Omental fat pad (tissue), 4 donors: Measurements from ENCODE around the gene SDC3. TPM values are rescaled to one million over a fixed set of nuclear protein-coding genes. Genes with fewer than 3 reads are reported as not detected.

Experiments used
- ATAC-seq: fragments of 150-250 bp; one replicate; pipeline ENCODE4 v1.9.1; 2016; ENCODE audit warnings: mild to moderate bottlenecking, moderate library complexity; ENCODE audit not compliant: low FRiP score
- DNase-seq: peaks from one replicate; pipeline ENCODE4 v3.0.0-alpha.2; 2019; ENCODE audit warnings: low spot score
- total RNA-seq, 4 donors: library from RNA; depleted of rRNA; stranded (reverse); fragments of >200 nt; gene quantifications; one replicate each; pipeline ENCODE4 v1.1.0, GENCODE V29; 2016
- TF ChIP-seq, protein P1 (sequence below), 3 donors: fragments of 450-650 bp; IDR thresholded peaks; one replicate each; pipeline ENCODE4 v1.5.1; 2016 to 2017; ENCODE audit warnings: antibody characterized with exemption in 3 of 3, mild to moderate bottlenecking in 3 of 3, moderate library complexity in 2 of 3

Gene SDC3
- total RNA-seq, 4 donors from 2014 or later, result 27.3 to 38.1 (median 30.8) TPM

DNA sequence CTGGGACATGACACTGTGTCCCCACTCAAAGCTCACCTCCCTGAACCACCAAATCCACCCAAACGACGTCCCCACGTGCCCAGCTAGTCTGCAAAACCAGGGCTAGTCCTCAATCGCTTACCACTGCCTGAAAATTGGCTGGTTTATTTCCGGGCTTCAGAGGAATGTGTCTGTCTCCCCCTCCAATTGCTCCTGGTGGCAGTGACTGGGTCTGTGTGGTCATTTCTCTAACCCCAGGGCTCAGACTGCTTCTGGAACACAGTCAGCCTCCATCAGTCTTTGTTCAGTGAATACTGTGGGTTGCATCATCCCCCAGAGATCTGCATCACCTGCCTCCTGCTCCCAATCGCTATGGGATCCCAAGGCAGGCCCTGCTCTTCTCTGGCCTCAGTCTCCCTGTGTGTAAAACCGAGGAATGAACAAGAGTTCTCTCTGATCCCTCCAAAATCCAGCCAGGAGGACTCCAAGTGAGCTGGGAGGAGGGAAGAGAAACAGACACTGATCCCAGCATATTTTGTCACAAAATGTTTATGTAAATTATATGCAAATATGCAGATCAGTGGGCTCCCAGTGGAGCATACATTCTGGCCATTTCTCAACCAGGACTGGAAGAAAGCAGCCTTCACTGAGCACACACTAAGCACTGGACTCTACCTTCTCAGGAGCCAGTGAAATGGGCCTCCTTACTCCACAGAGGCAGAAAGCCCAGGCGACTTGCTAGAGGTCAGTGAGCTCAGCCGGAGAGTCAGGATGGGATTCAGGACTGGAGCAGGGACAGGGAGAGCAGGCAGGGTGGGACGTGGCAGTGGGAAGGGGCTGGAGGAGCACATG, 20.9 kb downstream of the SDC3 start:
- TF ChIP-seq, protein P1, sequence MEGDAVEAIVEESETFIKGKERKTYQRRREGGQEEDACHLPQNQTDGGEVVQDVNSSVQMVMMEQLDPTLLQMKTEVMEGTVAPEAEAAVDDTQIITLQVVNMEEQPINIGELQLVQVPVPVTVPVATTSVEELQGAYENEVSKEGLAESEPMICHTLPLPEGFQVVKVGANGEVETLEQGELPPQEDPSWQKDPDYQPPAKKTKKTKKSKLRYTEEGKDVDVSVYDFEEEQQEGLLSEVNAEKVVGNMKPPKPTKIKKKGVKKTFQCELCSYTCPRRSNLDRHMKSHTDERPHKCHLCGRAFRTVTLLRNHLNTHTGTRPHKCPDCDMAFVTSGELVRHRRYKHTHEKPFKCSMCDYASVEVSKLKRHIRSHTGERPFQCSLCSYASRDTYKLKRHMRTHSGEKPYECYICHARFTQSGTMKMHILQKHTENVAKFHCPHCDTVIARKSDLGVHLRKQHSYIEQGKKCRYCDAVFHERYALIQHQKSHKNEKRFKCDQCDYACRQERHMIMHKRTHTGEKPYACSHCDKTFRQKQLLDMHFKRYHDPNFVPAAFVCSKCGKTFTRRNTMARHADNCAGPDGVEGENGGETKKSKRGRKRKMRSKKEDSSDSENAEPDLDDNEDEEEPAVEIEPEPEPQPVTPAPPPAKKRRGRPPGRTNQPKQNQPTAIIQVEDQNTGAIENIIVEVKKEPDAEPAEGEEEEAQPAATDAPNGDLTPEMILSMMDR (IDR thresholded peaks at IDR 0.05), result no peak
- ATAC-seq (no peak), DNase-seq (no peak)

DNA sequence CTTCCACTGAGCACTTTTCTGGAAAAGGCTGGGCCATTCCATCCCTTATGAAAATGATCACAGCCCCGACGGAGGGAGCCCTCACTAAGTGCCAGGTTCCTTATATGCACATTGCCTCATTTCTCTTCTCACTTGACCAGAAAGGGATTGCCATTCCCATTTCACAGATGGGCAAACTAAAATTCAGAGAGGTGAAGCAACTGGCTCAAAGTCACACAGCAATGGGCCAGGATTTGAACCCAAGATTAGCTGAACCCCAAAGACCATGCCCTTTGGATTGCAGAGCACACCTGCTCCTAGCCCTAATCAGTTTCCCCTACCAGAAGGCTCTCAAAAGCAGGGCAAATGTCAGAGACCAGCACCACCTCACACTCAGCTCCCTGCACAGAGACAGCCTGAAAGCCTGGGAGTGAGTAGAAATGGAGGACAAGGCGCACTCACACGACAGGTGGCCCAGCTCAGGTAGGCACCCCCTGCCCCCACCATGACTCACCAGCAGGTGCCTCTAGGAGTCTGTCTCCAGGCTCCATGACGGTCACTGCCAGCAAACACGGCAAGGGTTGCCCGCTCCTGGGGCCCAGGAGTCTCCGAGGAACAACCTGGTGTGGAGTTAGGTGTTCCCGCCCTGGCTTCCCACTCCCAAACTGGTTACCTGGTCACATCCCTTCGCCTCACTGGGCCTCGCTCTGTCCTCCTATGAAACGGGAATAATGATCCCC, 21.7 kb downstream of the SDC3 start:
- TF ChIP-seq, protein P1 (IDR thresholded peaks at IDR 0.05), result no peak
- DNase-seq (no peak), ATAC-seq (no peak)

DNA sequence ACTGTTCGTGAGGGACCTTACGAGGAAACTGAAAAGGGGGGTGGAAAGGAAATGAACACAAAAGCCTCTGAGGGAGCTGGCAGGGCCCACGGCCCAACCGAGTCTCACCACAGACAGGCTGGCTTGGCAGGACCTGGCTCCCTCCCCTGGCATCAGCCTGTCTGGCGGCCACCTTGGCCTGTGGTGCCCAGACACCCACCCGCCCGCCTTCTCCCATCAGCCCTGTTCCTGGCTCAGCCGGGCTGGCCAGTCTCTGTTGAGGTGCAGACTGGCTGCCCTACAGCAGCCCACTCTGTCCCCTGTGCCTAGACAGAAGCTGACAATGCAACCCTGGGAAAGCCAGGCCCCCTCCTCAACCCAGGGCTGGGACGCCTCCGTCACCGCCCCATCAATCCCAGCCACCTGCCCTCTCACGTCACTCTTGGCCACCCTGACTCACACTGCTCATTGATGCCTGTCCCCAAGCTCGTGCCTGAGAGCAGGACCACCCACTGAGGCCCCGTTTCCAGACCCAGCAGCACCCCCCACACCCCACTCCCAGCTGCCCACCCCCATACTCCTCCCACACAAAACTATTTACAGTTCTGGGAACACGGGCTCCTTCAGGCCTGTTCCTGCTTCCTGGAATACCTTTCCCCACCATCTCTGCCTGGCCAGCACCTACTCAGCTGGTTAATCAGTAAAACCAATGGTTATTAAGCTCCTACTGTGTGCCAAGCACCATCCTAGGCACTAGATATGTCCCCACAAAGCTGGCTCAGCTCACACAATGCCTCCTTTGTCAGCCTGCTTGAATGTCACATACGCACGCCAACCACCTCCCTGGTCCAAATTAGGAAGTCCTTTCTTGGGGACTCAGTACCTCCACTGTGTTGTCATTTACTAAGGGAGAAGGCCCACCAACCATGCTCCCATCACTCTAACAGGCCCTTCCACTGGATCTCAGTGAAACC, 22.7 kb downstream of the SDC3 start:
- ATAC-seq (no peak), DNase-seq (no peak)
- TF ChIP-seq, protein P1 (IDR thresholded peaks at IDR 0.05), result no peak

DNA sequence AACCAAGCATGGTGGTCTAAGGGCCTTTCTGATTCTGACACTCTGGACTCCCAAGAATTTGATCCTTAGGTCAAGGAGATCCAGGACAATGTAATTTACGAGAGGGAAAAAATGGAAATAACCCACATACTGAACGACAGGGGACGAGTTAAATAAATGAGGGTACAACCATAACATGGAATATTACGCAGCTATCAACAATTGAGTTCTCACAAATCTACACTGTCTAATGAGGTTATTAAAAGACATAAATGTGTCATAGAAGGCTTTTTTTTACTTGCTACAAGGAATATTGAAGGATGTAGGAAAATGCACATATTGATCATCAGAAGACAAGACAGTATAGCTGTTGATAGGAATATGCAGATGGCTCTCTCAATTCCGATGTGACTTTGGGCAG, 23.8 kb downstream of the SDC3 start:
- no peak for DNase-seq
- TF ChIP-seq, protein P1 (IDR thresholded peaks at IDR 0.05), result no peak
- ATAC-seq, result no peak

DNA sequence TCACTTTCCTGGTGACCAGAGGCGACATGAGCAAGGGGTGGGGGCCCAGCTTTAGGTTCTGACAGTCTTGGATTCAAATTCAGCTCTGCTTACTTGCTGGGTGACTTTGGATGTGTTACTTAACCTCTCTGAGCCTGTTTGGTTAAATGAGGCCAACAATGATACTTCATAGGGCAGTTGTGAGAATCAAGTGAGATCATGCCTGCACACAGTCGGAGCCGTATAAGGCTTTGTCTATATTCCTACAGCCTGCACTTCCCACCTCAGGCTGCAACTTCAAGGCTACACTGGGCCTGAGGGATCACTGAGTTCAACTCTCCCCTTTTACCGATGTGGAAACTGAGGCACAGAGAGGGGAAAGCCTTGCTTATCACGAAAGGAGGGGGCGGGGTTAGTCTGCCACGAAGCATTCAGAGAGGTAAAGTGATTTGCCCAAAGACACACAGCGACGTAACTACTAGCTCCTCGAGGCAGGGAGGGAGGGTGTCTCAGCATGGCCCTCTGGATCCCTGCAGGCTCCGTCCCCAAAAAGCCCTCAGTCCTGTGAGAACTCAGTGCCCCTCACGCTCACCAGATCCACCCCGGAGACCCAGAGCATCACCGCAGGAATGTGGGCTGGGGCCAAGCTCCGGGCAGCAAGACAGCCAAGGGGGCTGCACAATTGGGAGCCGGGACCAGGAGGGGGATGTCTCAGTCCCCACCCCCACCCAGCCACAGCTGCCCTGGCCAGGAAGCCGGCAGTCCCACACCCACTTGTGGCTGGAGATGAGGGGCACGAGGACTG, 25.0 kb downstream of the SDC3 start:
- TF ChIP-seq, protein P1 (IDR thresholded peaks at IDR 0.05), result no peak
- no peak for ATAC-seq
- no peak for DNase-seq
